NCI-H2029 treated with DMSO at 0.1 percent for 48 hours (cell line): ENCODE measurements around the gene ADM.

Experiments used
- DNase-seq: peaks from one replicate; lab custom pipeline; 2025; lab: John Stamatoyannopoulos, UW

ADM gene

DNA sequence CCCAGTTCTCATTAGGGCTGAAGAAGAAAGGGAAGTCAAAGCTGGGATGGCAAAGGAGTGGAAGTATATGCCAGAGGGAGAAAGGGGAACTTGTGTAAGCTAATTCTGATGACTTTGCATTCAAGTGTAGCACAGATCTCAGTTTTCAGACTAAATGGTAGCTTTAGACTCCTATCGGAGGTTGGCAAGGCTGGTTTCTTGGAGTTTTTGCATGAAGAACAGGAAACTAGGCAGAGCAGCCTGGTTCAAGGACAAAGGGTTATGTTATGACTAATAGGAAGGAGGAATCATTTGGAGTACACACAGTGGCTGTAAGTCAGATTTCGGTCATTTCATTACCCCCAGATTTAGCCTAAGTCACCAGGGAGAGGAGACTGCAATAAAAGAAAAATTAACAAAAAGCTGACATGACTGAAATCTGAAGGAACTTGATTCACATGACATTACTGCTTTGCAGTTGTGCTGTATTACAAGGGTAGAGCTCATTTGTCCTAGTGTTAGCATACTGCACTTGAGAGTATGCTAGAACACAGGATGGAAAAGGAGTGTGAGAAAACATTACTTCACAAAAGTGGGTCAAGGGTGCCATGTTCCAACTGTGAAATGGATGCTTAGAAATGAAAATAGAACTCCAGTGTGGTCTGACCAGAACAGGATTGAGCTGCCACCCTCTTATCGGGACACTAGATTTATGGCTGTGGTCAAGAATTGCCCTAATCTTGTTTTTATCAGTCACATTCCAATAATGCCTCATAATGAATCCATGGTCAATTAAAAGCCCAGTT is 23.6 kb downstream of the ADM start:
- DNase-seq, result no peak

DNA sequence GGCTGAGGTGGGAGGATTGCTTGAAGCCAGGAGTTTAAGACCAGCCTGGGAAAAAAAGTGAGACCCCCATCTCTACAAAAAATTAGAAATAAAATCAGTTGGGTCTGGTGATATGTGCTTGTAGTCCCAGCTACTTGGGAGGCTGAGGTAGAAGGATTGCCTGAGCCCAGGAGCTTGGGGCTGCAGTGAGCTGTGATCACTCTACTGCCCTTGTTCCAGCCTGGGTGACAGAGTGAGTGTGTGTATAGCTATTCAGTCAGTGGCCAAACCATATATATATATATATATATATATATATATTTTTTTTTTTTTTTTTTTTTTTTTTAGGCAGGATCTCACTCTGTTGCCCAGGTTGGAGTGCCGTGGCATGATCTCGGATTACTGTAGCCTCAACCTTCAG is 24.5 kb downstream of the ADM start:
- no peak for DNase-seq

DNA sequence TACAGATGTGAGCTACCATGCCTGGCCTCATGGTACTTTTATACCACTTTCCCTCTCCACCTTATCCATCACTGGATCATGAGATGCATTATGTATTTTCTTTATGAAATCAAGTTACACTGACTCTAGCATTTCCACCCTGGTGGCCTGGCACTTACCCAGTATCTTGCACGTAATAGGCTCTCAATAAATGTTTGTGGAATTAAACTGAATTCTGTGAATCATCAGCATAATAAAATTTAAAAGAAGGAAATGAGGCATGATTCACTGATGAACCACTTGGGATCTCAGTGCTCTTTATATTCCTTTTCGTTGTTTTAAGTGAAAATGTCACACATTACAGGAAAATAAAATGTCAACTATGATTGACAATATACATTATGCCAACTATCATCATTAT is 25.1 kb downstream of the ADM start:
- no peak for DNase-seq

DNA sequence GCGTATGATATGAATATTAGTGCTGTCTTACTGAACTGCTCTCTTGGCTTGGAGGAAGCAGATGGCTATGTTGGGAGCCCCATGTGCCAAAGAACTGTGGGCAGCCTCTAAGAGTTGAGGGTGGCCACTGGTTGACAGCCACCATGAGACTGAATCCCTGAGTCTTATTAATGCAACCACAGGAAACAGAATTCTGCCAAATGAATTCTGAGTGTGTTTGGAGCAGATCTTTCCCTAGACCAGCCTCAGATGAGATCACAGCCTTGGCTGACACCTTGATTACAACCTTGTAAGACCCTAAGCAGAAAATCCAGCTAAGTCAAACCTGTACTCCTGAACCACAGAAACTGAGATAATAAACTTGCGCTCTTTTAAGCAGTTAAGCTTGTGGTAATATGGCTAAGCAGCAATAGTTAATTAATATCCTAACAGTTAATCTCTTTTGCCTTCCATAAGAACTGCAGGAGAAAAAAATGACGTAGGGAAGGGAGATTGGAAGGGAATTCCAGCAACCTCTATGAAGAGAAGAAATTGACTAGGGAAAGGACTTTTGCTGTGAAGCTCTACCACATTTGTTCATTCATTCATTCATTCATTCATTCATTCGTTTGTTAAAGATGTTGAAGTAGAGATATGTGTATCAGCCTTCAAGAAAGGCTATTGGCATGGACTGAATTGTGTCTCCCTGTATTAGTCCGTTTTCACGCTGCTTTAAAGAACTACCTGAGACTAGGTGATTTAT is 26.8 kb downstream of the ADM start:
- no peak for DNase-seq

DNA sequence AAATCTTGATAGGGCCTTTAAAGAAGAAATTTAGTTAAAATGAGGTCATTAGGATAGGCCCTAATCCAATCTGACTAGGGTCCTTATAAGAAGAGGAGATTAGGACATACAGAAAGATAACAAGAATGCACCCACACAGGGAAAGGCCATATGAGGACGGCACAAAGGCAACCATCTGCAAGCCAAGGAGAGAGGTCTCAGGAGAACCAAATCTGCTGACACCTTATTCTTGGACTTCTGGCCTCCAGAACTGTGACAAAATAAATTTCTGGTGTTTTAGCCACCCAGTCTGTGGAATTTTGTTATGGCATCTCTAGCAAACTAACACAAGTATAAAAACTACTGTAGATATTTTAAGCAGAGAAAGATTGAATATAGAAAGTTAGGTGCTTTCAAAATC is 28.6 kb downstream of the ADM start:
- DNase-seq, result no peak

DNA sequence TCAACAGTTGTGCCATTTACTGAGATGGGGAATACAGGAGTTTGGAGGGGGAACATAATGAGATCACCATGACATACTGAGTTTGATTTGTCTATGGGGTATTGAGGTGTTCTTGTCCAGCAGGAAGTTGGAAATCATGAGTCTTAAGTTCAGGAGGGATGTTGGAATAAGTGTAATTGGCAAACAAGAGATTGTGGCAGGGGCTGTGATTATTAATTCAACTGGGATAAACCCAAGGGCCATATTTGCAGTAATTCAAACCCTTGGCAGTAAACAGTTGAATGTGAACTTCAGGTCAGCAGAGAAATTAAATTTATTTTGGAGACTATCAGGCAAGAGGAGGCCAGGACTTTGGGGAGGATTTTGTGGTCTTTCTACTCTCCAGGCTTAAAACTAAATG is 33.4 kb downstream of the ADM start:
- no peak for DNase-seq

DNA sequence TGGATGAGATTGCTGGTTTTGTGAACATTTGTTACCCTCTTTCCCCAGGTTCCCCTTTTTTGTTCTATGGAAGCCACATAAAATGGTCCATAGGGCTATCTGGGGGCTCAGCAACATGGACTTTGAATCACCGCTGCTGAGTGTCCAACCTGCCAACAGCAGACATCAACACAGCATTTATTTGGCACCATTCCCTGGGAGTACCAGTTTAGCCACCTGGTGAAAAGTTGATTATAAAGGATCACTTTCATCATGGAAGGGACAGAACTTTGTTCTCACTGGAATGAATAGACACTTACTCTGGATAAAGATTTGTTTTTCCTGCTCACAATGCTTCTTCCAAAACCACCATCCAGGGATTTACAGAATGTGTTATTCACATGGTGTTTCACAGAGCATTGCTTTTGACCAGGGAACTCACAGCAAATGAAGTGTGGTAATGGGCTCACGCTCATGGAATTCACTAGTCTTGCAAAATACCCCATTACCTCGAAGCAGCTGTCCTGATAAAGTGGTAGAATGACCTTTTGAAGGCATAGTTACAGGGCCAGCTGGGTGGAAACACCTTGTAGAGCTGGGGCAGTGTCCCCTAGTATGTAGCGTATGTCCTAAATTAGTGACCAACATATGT is 43.9 kb downstream of the ADM start:
- peak; percentile 16 for DNase-seq

DNA sequence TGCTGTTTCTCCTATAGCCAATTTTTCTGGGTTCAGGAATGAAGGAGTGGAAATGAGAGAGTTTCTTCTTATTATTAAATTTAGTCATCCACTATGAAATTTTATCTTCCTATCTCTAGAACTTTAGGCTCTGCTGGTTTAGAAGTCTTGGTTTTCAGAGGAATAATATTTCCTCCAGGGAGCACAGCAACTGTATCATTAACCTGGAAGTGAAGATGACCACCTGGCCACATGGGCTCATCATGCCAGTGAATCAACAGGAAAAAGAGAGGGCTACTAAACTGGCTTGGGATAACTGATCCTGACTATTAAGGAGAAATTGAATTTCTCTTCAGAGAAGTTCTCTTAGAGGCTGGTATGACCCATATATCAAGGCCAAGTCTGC is 44.4 kb downstream of the ADM start:
- DNase-seq, result no peak

DNA sequence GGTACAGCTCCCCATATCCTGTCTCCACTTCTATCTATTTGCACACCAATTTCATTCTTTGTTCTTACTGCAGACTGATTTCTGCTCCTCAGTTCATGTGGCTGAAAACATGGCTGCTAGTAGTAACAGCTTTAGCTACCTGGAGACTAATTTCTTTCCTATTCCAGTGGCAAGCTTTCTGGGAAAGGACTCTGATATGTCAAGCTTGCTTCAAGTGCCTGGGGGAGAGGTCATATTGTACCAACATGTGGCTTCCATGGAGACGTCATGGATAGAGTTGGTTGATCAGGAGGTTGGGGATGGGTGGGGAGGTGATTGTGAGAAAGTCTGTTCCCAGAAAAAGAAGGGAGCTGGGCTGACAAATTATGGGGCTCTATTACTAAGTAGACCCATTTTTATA is 44.9 kb downstream of the ADM start:
- DNase-seq, result peak; percentile 71

DNA sequence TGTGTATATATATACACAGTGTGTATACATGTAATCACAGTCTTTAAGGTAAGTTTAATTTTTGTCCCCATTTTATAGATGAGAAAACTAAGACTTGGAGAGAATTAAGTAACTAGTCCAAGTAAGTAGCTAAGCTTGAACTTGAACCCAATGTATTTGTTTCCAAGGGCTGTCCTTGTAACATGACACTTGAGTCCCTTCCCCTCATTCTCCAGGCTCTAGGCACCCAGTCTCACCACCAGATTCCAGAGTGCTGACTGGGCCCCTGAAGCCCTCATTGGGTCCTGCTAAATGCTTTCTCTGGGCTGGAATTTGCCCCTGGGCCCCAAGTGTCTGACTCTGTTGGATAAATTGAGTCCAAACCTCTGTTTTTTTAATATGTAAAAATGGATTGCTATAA is 45.5 kb downstream of the ADM start:
- DNase-seq, result peak; percentile 18

DNA sequence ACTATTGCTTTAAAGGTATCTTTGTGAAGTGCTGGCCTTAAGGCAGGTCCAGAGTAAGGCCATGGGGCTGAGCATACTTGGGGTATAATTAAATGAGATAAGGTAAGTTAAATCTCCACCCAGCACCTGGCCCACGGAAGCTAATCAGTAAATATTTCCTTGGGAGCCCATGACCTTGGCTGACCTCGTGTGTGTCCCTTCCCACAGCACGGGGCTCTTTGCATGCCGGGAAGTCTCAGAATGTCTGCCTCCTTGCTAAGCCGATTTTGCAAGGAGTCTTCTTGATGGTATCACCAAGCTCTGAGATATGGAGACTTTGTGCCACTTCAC is 46.5 kb downstream of the ADM start:
- DNase-seq, result no peak

DNA sequence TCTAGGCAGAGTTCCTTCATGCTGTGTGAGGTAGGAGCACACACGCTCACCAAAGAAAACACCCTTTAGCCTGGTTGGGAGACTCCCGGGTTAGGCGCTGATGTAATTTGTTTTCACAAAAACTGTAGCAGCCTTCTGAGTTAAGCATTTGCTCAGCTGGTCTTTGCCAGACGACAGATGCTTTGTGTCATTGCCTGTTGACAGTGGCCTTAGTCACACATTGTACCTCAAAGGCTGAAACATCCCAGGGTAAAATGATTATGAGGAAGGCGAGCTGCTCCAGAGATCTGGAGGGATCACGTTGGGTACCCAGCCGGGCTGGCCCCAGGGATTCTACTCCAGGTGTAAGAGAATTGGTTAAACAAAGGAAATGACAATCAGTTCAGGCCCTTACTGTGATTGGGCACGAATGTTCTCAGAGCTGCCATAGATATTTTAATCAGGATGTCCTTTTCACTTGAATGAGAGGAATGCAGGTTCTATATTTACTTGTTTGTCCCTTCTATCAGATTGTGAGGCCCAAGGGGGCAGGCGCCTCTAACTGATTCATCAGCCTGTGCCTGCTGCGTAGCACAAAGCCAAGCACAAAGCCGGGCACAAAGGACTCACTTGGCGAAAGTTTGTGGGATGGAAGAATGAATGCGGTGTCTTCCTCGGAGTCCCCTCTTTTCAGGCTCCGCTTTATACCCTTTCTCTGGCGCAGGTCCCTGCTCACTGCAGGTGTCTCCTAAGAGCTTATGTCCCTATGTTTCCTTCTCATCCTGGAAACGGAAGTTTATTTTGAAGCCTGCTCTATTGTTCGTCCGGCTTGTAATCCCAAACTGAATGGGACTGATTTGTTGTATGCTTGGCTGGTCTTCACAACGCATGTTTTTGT is 47.1 kb downstream of the ADM start:
- peak; percentile 91 for DNase-seq

DNA sequence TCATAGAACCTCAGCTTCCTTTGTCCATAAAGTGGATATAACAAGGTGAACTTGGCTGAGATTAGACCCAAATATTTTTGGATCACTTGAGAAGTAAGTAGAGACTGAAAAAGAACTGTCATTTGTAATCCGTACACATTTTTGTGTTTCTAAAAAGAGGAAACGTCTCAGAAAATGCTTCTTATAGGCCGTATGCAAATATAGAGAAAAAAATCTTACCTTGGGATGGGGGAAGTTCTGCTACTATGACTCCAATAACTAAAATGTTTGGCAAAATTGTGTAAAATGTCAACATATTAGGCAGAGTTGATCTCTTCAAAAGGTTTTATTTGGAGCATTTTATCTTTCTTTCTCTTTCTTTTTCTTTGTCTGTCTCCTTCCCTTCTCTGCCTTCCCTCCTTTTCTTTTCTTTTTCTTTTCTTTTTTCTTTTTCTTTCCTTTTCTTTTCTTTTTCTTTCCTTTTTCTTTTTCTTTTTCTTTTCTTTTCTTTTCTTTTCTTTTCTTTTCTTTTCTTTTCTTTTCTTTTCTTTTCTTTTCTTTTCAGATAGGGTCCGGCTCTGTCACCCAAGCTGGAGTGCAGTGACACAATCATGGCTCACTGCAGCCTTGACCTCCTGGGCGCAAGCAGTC is 48.2 kb downstream of the ADM start:
- DNase-seq, result no peak

DNA sequence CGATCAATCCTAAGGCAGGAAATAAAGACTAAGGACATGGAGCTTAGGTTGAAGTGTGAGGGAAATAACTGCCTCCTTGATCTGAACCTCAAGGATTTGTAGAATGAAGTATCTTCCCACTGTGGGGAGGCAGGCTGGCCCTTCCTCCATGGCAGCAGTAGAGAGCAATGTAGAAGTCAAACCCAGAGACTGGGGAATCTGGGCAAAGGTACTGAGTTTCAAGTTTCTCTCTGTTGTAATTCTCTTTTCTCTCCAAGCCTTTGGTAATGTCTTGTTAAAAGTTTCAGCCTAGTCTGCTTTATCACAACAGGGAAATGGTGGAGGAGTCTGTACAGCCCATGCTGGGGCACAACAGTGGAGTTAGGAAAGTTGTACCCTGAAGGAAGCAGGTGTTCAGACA is 49.5 kb downstream of the ADM start:
- no peak for DNase-seq

DNA sequence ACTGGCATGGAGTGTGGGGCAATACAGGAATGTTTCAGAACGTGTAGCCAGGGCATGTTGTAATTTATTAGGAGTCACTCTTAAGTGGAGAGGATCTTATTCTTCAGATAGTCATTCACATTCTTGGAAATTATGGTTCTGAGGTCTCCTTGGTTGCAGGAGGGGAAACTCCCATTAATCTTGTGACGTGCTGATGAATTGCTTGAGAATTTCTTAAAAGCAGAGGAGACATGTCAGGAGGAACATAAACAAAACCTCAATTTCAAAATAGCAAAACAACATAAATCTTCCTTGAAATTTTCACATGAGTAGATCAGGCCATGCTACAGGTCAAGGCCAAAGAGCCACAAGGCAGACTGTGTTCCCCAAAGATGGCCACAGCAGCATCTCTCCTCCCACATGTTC is 50.4 kb downstream of the ADM start:
- DNase-seq, result no peak

DNA sequence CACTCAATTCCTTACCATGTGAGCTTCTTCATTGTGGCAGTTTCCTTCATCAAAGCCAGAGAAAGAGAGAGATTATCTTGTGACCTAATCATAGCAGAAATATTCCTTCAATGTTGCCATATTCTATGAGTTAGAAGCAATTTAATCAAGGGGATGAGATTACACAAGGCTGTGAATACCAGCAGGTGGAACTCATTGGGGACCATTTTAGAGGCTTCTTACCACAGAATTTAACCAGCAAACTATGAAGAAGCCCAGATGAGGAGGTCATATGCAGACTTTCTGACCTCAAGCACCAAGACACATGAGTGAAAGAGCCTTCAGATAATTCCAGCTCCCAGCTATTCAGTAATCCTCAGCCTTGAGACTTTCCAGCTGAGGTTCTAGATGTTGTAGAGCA is 51.3 kb downstream of the ADM start:
- DNase-seq, result no peak
